ENCODE results near the gene LRIT2.

The LRIT2 gene

DNA sequence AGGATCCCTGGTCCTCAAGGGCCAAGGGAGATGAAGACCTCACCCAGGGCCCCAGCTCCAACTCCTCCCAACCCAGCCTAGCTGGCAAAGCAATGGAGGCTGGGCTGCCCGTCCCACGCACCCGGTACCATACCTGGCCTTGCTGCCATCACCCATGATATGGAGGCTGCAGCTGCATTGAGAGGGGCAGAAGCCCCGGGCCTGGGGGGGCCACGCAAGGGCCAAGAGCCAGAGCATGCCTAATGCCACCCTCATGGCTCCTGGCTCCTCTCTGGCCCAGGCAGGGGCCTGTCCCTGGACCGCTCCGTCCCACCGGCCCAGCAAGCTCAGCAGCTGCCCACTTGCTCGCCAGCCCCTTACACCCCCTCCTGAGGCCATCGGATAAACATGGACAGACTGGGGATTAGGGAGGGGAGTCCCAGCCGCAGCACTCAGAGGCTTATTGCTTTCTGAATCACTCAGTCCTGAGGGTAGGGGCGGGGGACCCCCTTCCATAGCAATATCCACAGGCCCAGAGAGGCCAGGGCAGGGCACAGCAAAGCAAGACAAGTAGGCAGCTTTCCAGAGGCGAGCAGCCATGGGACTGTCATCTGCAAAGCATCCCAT, 15.9 kb upstream of the LRIT2 start, which contains the start of gene LRIT1:
LRIT1 (minus strand) TSS at position 362 of the 606 bp plus-strand sequence; CDS start at position 255, 107 bp downstream.
- DNase-seq, result no peak

DNA sequence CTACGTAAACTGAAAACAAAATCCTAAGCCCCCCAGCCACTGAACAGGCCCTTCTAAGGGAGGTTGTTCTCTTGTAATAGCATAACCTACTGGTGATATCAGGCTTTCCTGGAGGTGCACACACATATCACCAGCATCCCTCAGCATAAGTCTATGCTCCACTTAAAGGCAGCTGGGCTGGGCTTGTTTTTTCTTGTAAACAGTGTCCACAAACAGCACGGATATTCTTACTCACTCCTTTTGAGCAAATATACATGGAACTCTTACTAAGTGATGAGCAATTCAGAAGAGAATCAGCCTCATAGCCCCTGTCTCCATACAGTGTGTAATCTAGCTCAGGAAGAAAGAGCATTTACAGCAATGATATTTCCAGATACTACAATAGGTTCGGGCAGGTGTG, 13.6 kb upstream of the LRIT2 start:
- DNase-seq, result no peak

DNA sequence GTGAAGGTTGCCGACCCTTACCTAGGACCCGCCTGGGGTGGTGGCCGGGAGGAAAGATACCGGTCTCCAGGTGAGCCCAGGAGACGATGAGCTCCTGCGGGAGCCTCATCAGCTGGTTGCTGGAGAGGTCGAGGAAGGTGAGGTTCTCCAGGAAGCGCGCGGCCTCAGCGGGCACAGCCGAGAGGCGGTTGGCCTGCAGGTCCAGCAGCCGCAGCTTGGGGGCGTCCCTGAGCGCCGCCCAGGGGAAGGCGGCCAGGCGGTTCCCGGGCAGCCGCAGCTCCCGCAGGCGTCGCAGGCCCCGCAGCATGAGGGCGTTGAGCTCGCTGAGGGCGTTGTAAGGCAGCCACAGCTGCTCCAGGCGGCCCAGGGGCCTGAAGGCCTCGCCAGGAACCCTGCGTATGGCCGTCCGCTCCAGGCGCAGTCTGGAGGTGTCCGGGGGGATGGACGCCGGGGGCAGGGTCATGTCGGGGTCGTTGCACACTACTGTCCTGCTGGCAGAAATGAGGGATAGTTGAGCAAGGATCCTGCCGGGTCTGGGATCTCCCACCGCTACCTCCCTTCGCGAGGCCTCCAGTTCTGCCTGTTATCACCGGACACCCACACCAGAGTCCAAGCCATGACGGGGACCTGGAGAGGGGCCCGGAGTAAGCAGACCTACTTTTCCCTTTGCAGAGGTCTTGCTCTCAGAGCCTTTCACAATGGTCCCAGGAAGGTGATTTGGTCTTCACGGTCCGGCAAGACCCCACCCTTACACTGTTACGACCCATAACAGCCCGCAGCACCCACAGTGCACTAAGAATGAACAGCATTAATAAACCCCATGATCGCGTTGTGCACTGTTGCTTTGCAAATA, 12.1 kb upstream of the LRIT2 start:
- no peak for DNase-seq

DNA sequence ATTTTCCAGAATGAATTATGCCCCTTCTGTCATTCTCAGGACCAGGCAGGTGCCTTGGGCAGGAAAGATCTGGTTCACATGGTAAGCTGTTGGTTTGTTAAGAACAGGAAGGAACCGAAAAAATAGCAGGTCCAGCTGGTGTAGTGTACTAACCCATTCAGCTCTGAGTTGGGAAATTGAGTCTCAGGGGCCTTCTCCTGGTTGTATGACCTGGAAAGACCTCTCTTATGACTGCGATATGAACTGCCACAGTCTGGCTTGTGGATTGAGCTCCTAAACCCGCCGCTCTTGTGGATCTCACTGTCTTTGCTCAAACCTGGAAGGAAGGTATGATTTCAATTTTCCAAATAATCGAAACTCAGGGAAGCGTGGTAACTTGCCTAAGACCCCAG, 11.5 kb upstream of the LRIT2 start:
- DNase-seq, result no peak

DNA sequence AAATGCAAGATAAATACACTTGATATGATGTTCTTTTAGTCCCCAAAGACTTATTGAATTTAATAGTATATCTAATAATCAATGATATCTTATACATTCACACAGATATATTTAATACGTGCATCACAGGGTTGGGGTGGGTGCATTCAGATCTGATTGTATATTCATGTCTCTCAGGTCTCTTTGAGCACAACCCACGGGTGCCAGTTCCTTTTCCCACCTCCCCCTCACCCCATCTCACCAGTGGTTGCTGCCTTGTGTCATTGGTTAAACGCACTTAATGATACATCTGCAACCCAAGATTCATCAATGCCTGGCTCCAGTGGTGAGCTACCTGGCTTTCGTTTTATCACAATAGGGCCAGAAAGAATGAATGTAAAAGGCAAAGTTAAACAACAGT, 9.8 kb upstream of the LRIT2 start:
- DNase-seq, result no peak

DNA sequence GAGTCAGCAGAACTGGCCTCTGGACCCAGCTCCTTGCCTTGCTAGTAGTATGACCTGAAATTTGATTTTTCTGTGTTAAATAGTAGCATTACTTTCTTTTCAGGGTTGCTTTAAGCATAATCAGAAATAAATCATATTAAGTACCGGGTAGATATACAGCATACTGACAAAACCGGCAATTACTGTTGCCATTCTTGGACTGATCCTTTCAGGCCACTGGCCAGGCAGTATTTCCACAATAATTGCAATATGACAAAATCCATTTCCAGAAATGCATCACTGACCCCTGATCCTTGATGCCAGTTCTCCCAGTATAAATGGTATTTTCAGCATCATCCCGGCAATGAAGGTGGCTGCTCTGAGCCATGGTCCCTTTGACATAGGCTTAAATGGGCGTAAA, 9.1 kb upstream of the LRIT2 start:
- no peak for DNase-seq

DNA sequence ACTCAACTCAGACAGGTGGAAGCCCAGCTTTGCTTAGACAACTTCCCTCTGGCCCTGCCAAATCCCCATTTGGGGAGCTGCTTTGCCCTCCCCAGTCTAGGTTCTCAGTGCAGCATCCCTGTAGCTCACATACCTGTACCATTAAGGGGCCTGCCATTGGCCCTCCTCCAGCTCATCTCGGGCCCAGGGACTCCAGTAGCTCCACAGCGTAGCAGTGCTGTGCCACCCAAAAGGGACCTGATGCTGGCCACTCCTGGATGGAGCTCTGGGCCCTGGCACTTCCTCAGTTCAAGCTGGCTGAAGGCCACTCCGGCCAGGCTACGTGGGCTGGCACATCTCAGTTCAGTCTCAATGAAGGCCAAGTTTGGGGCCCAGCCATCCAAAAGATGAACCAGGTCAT, 8.6 kb upstream of the LRIT2 start:
- no peak for DNase-seq

DNA sequence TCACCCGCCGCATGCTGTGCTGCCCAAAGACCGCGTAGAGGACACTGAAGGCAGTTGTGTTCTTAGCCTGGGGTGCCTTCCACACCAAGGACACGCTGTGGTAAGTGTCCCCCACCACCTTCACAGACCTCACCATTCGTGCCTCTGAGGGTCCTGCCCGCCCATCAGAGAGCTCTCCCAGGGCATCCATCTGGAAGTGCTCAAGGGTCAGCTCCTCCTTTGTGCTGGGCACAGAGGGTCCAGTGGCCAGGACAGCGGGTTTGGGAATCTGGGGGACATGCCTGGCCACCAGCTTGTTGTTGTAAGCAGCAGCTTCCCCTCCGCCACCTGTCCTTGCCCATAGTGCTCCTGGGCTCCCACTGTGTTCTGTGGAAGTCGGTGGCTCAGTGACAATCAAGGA, 7.0 kb upstream of the LRIT2 start:
- DNase-seq, result no peak

DNA sequence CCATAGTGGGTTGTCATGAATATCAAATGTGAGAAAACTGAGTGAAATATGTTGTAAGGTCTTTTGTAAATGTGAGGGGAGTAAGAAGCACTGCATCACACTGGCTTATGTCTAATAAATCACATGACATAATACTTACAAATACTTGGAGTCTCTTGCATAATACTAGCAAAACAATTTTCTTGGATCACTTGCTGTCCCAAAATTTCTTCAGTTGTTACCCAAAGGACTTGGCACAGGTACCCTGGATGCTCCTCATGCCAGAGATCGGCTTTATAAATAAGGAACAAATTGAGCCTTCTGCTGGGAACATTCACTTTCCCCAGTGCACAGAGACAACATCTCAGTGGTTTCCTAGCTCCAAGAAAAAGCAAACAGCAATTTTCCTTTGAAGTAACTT, 5.0 kb upstream of the LRIT2 start:
- no peak for DNase-seq

DNA sequence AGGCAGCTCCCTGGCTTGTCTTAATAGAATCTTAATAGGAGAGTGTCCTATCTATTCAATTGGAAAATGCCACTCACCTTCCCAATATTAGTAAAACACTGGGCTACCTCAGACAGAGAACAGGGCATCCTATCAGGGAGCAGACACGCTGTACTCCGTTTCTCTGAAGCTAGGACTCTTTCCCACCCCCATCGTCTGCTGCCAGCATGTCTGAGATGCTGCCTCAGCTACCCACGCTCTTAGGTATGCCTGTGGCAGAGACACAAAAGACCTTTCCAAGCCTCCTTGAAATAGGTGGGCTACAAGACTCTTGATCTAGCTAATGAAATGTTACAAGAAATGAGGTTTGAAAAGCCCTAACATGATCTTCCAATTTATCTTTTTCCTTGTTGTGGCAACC, 2.5 kb upstream of the LRIT2 start:
- no peak for DNase-seq

DNA sequence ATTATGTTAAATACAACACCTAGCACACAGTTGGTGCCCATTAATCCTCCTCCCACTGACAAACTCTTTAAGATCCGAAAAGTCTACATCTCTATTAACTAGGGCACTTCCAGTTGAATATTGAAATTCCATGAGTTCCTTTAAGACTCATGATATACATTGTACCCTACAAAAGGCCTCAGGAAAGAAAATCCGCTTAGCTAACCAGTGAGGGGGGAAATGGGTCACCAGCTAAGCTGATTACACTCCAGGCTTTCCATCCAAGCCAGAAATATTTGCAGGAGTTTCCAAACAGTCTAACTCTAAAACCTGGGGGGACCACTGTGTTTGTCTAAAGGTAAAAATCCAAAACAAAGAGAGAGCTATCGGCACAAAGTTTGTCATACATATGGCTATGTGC, 1.3 kb upstream of the LRIT2 start:
- DNase-seq, result no peak

DNA sequence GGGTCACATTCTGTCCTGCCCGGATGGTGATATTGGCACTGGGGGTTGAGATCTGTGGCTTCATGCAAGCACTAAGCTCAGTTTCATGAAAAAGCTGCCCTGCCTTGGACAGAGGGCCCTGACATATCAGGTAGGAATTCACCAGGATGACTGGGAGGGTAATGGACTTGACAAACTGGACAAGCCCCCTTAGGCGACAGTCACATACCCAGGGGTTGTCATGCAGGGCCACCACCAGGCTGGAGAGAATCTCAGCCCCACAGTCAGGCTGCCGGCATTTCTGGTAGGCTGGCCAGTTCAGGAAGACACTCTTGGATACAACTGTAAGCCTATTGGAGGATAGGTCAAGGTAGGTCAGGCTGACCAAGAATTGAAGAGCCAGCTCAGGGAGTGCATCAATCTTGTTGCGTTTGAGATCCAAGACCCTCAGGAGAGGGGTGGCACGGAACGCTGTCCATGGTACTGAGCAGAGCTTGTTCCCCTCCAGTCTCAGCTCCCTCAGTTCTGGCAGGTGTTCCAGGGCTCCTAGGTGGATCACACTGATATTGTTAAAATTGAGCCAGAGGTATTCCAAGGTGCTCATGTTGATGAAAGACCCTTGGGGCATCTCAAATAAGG, 824 bp downstream of the LRIT2 start:
- no peak for DNase-seq

DNA sequence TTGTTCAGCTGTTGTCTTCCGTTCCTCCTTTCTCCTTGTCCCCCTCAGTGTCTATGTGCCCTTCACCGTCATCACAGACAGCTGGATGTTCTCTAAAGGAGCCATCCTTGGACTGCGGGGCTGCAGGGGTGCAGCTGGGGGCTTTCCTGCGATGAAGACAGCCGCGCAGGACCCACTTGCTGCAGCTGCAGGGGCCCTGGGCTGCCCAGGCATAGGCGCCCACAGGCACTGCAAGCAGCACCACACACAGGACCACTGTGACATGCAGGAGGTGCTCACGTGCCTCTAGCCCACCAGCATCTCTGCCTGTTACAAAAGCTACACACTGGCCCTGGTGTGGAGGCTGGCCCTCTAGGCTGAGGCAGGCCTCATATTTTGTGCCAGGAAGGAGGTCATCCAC, 3.4 kb downstream of the LRIT2 start:
- DNase-seq, result no peak

DNA sequence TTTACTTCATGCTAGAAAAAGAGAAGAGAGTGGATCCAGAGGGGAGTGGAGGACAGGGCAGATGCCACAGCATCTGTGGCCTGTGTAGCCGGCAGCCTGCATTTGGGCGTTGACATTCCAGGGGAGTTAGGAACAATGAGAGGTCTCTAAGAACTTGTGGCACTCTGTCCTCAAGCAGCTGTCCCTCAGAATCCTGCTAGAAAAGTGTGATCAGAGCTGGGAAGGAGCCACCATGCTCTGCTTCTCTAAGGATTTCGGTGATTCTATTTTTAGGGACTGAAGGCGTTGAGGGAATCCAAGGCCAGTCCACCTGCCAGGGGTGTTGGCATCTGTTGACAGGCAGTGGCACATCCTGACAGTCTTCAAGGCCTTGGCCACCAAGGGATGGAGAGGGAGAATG, 7.6 kb downstream of the LRIT2 start:
- DNase-seq, result no peak

DNA sequence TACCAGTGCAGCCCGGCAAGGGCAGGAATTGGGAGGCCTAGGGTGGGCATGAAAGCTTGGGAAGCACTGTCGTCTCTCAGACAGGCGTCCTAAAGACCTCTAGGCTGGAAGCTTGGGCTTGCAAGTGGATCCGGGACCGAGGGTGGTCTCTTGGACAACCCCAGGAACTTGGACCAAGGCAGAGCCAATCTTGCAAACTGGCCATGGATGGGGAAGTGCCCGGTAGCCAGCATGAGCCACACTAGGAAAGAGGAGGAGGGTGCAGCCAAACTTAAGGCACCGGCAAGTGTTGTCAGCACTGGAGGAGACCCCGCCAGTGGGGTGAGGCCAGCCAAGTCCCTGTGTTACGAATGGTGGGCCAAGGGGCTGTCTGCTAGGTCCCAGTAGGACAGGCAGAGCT, 8.5 kb downstream of the LRIT2 start:
- DNase-seq, result no peak

DNA sequence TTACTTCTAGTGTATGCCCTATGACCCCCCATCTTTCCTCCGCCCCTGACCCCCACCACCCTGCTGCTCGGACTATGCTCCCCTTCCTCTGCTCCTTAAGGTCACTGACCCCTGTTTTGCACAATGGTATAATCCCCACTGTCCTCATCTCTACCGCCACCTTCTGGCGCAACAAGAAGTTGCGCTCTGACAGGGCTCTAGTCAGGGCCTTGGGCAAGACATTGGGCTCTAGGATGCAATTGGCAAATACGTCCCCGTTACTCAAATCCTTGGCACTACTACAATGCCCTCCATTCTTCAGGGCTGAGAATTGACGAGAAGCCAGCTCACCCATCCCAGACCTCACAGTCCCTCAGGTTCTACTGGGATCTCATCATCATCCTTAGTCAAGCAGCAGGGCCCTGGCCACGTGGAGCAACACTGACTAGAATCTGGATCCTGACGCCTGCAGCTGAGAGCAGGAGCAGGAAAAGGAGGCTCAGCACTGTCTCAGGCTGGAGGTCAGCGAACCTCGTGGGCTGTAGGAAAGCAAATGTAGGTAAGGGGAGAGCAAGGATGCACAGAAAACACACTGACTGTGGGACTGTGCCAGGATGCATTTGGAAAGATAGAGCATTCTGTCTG, 10.6 kb downstream of the LRIT2 start:
- peak in 1 of 2 donors; percentile 31 for DNase-seq

DNA sequence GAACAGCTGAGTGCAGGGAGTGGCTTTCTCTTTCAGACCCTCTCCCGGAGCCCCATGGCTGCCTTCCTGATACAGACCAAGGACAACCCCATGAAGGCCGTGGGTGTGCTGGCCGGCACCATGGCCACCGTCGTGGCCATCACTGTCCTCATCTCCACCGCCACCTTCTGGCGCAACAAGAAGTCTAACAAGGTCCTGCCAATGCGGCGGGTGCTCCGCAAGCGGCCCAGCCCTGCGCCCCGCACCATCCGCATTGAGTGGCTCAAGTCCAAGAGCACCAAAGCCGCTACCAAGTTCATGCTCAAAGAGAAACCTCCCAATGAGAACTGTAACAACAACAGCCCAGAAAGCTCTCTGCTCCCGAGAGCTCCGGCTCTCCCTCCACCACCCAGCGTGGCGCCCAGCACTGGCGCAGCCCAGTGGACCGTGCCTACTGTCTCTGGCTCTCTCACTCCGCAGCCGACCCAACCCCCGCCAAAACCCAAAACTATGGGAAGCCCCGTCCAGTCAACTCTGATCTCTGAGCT, 11.2 kb downstream of the LRIT2 start:
- no peak for DNase-seq

DNA sequence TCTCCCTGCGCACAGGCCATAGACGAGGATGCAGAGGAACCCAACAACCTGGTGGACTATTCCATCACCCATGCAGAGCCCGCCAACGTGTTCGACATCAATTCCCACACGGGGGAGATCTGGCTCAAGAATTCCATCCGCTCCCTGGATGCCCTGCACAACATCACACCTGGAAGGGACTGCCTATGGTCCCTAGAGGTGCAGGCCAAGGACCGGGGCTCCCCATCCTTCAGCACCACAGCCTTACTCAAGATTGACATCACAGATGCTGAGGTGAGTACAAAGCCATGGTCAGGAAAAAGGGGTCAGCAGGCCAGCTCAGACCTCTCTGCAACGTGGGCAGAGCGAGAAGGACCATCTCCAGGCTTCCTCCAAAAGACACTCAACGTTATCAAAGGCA, 12.3 kb downstream of the LRIT2 start:
- DNase-seq, result no peak

DNA sequence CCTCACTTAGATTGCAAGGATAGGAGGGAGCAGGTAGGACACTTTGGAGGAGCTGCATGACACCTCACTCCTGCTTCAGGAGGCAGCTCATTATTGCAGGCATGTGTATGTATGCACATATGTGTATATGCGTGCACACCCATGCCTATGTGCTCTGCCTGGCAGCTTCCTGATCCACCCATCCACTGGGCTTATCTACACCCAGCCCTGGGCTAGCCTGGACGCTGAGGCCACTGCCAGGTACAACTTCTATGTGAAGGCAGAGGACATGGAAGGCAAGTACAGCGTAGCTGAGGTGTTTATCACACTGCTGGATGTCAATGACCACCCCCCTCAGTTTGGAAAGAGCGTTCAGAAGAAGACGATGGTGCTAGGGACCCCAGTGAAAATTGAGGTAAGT, 13.3 kb downstream of the LRIT2 start:
- DNase-seq, result no peak

DNA sequence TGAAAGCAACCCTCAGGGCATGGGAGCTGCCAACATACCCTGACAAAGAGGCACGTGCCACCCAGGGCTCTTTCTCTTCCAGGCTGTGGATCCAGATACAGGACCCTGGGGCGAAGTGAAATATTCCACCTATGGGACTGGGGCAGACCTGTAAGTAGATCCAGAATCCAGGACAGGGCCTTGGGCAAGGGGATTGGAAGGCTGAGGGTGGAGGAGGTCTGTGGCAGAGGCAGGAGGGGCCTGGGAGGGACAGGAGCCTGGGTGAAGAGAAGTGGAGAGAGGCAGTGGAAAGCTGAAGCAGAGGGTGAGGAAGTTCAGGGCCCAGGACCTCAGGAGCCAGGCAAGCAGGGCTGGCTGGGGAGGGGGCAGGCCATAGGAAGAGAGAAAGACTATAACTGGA, 13.8 kb downstream of the LRIT2 start:
- DNase-seq, result no peak

DNA sequence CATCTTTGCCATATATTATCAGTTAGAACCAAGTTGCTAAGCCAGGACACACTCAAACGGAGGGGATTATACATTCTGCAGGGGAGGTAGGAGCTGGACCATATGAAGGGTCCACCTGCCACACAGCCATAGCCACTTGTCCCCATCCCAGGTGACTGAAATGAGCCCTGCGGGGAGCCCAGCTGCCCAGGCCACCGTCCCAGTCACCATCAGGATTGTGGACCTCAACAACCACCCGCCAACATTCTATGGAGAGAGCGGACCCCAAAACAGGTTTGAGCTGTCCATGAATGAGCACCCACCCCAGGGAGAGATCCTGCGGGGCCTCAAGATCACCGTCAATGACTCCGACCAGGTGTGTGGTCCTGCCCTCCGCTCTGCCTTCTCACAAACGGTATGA, 17.3 kb downstream of the LRIT2 start:
- no peak for DNase-seq

DNA sequence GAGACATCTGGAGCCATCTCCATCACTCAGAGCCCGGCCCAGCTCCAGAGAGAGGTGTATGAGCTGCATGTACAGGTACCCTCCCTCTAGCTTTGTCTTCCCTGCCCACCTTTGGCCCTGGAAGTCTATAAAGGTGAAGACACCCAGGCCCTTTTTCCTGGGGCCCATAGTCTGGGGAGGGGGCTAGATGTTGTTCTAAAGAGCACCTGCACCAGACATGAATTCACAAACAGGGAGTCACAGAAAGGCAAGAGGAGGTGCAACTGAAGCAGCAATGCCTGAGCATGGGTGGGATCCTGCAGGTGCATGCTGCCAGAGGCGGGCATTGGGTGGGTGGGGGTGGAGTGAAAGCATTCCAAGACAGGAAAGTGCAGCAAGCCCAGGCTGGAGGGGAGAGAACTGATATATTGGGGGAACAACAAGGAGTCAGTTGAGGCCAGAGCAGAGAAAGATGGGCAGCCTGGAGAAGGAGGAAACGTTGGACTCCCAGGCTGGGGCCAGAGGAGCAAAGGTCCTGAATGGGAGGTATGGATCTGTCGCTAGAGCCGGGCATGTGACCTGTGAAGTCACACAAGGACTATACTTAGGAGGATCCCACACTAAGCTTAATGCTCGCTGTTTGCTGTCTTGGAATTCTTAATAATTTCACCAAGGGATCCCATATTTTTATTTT, 19.4 kb downstream of the LRIT2 start:
- no peak for DNase-seq

All from CD4-positive, alpha-beta T cell treated with Interleukin-4 for 1 hour (primary cell).